Suprapubic skin (tissue), 4 donors: ENCODE results near the gene NPY. TPM values are rescaled to one million over a fixed set of nuclear protein-coding genes. Genes with fewer than 3 reads are reported as not detected.
A peak's percentile ranks its signal among the peaks of the same experiment; 100 is the strongest.
"Not testable (repeated sequence)": the region's sequence is repeated elsewhere in the genome, so short reads cannot be mapped to it uniquely, and the experiment has no call there.

Source experiments
- DNase-seq, 2 donors: peaks; one replicate each; pipeline ENCODE4 v3.0.0-alpha.2; 2019; ENCODE audit warnings: low spot score in 2 of 2
- H3K27ac ChIP-seq: fragments of 200-600 bp; sonication (generic); one replicate; pipeline ENCODE4 v1.5.1; 2019
- H3K27me3 ChIP-seq: fragments of 200-600 bp; sonication (generic); one replicate; pipeline ENCODE4 v1.5.1; 2019
- H3K36me3 ChIP-seq: fragments of 200-600 bp; sonication (generic); one replicate; pipeline ENCODE4 v1.5.1; 2019
- H3K4me1 ChIP-seq: fragments of 200-600 bp; sonication (generic); one replicate; pipeline ENCODE4 v1.5.1; 2019
- H3K4me3 ChIP-seq: fragments of 200-600 bp; sonication (generic); one replicate; pipeline ENCODE4 v1.5.1; 2019; ENCODE audit warnings: mild to moderate bottlenecking
- H3K9me3 ChIP-seq: fragments of 200-600 bp; sonication (generic); one replicate; pipeline ENCODE4 v1.5.1; 2019
- CTCF ChIP-seq, 2 donors: fragments of 200-600 bp in 1 of 2; fragments of 450-650 bp in 1 of 2; sonication (generic) in 1 of 2; IDR thresholded peaks; one replicate each; pipeline ENCODE4 v1.5.1; 2016 to 2019; ENCODE audit warnings: antibody characterized with exemption in 2 of 2, mild to moderate bottlenecking in 1 of 2, moderate library complexity in 1 of 2
- EP300 ChIP-seq: sonication (generic); formaldehyde crosslinking; IDR thresholded peaks from one replicate; pipeline ENCODE4 v1.6.1; 2017; ENCODE audit warnings: antibody characterized with exemption
- POLR2A ChIP-seq, 2 donors: fragments of 450-650 bp; IDR thresholded peaks; one replicate each; pipeline ENCODE4 v1.6.1; 2017; ENCODE audit warnings: antibody characterized with exemption in 2 of 2, mild to moderate bottlenecking in 2 of 2, moderate library complexity in 2 of 2
- POLR2AphosphoS5 ChIP-seq, 3 donors: sonication (generic); formaldehyde crosslinking; IDR thresholded peaks; one replicate each; pipeline ENCODE4 v1.6.1; 2017; ENCODE audit warnings: antibody characterized with exemption in 3 of 3
- WGBS: methylation state at CpG from one replicate; pipeline ENCODE4 v1.1.5; 2018; 5-methylcytosine and 5-hydroxymethylcytosine counted together
- total RNA-seq, 4 donors: library from RNA; depleted of rRNA; stranded (reverse); fragments of >200 nt; gene quantifications; one replicate each; pipeline ENCODE4 v1.1.0, GENCODE V29; 2016

NPY gene
- total RNA-seq, 4 donors from 2014 or later, result not detected

GRCh38 chr7:24251568-24251967, 32.4 kb upstream of the NPY start:
- Histone ChIP-seq H3K4me3 (no peak overlapping the region), H3K9me3 (no peaks in the 10 kb centered on the region), H3K27ac (no peak overlapping the region), H3K27me3 (no peaks in the 10 kb centered on the region), H3K4me1 (no peaks in the 10 kb centered on the region), H3K36me3 (no peaks in the 10 kb centered on the region)
- TF ChIP-seq POLR2A (IDR thresholded peaks at IDR 0.05) (no peak), EP300 (no peak), POLR2AphosphoS5 (IDR thresholded peaks at IDR 0.05) (no peak), CTCF (IDR thresholded peaks at IDR 0.05) (no peak)
- 69% methylated on average over 2 of the region's 2 CpGs for WGBS
- no peak for DNase-seq

GRCh38 chr7:24255139-24255538, 28.9 kb upstream of the NPY start:
- Histone ChIP-seq H3K4me1 (no peaks in the 10 kb centered on the region), H3K27ac (no peak overlapping the region), H3K27me3 (peaks cover 3% of the 10 kb centered on the region), H3K9me3 (no peaks in the 10 kb centered on the region), H3K4me3 (no peak overlapping the region), H3K36me3 (no peaks in the 10 kb centered on the region)
- TF ChIP-seq CTCF (IDR thresholded peaks at IDR 0.05) (no peak), POLR2A (IDR thresholded peaks at IDR 0.05) (no peak), EP300 (no peak), POLR2AphosphoS5 (IDR thresholded peaks at IDR 0.05) (no peak)
- DNase-seq, result no peak
- WGBS, result 53% methylated on average over 6 of the region's 6 CpGs

- not testable (repeated sequence) for DNase-seq, H3K36me3 ChIP-seq, H3K27ac ChIP-seq, H3K4me1 ChIP-seq, H3K4me3 ChIP-seq, H3K9me3 ChIP-seq, H3K27me3 ChIP-seq
- WGBS, result 90% methylated on average over 1 of the region's 1 CpG
Observed at GRCh38 chr7:24258324-24258723, 25.7 kb upstream of the NPY start.

- no peak for DNase-seq
- Histone ChIP-seq H3K27ac (no peak overlapping the region), H3K27me3 (no peaks in the 10 kb centered on the region), H3K4me1 (no peaks in the 10 kb centered on the region), H3K36me3 (no peaks in the 10 kb centered on the region), H3K4me3 (no peak overlapping the region), H3K9me3 (no peaks in the 10 kb centered on the region)
- no peak for TF ChIP-seq POLR2AphosphoS5 (IDR thresholded peaks at IDR 0.05)
- TF ChIP-seq EP300, result no peak
- no peak for TF ChIP-seq CTCF (IDR thresholded peaks at IDR 0.05)
- TF ChIP-seq POLR2A (IDR thresholded peaks at IDR 0.05), result no peak
- 39% methylated on average over 4 of the region's 4 CpGs for WGBS
Observed at GRCh38 chr7:24271938-24272337, 12.1 kb upstream of the NPY start.

GRCh38 chr7:24279512-24279911, 4.5 kb upstream of the NPY start:
- TF ChIP-seq POLR2A (IDR thresholded peaks at IDR 0.05) (no peak), CTCF (IDR thresholded peaks at IDR 0.05) (no peak), EP300 (no peak), POLR2AphosphoS5 (IDR thresholded peaks at IDR 0.05) (no peak)
- Histone ChIP-seq H3K36me3 (no peaks in the 10 kb centered on the region), H3K4me3 (no peak overlapping the region), H3K9me3 (no peaks in the 10 kb centered on the region), H3K27ac (no peak overlapping the region), H3K4me1 (peaks cover 11% of the 10 kb centered on the region), H3K27me3 (peaks cover 30% of the 10 kb centered on the region)
- no peak for DNase-seq

GRCh38 chr7:24283554-24283896, 465 bp upstream of the NPY start:
- peaks cover 52% of the 10 kb centered on the region for H3K27me3 ChIP-seq
- H3K9me3 ChIP-seq, result no peaks in the 10 kb centered on the region
- TF ChIP-seq EP300, result no peak
- peak overlapping the region; percentile 20 for H3K4me3 ChIP-seq
- H3K4me1 ChIP-seq, result peaks cover 18% of the 10 kb centered on the region
- no peaks in the 10 kb centered on the region for H3K36me3 ChIP-seq
- DNase-seq, result no peak
- 3% methylated on average over 19 of the region's 19 CpGs for WGBS
- no peak overlapping the region for H3K27ac ChIP-seq
